Activated naive CD4-positive, alpha-beta T cell treated with anti-CD3 and anti-CD28 coated beads, Interleukin-2, amount 50 U/mL, for 24 hours (primary cell): ENCODE results near the gene CRELD2.
"Not testable (repeated sequence)": the region's sequence is repeated elsewhere in the genome, so short reads cannot be mapped to it uniquely, and the experiment has no call there.

Experiments used
- H3K27ac Mint-ChIP-seq: one replicate; pipeline ENCODE4 v1.8.0; 2021; ENCODE audit warnings: mild to moderate bottlenecking, mixed read lengths
- H3K27me3 Mint-ChIP-seq: one replicate; pipeline ENCODE4 v1.8.0; 2021; ENCODE audit warnings: mixed read lengths
- H3K36me3 Mint-ChIP-seq: one replicate; pipeline ENCODE4 v1.8.0; 2021; ENCODE audit warnings: mixed read lengths
- H3K4me1 Mint-ChIP-seq: one replicate; pipeline ENCODE4 v1.8.0; 2021; ENCODE audit warnings: mixed read lengths
- H3K4me3 Mint-ChIP-seq: one replicate; pipeline ENCODE4 v1.8.0; 2021; ENCODE audit warnings: mild to moderate bottlenecking, mixed read lengths
- H3K9me3 Mint-ChIP-seq: one replicate; pipeline ENCODE4 v1.8.0; 2021; ENCODE audit warnings: mixed read lengths

CRELD2 gene

DNA sequence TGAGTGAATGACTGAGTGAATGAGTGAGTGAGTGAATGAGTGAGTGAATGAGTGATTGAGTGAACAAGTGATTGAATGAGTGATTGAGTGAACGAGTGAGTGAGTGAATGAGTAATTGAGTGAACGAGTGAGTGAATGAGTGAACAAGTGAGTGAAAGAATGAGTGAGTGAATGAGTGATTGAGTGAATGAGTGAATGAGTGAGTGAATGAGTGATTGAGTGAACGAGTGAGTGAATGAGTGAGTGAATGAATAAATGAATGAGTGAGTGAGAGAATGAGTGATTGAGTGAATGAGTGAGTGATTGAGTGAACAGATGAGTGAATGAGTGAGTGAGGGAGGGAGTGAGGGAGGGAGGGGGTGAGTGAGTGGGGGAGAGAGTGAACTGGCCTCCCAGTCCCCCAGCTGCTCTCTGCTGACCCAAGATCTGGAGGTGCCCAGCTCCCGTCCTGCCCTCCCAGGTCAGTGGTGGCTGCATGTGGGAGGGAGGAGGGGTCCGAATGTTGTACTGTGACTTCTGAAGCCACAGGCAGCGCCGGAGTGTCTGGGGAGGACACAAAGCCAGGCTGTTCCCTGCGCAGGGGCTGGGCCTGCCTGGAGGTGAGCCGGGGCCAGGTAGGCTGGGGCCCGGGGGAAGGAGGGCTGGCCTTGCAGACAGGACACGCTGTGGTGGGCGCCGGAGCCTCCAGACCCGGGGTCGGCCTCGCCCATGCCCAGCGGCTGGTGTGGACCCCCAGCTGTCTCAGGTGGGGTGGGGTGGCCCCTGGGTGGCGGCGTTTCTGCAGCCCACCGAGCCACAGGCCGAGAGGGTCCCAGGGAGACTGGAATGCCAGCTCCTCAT is 24.4 kb downstream of the CRELD2 start:
- Mint-ChIP-seq H3K9me3 (no peaks in the 10 kb centered on the region), H3K27me3 (no peaks in the 10 kb centered on the region), H3K36me3 (no peaks in the 10 kb centered on the region), H3K27ac (no peak overlapping the region), H3K4me1 (peaks cover 16% of the 10 kb centered on the region), H3K4me3 (no peak overlapping the region)

DNA sequence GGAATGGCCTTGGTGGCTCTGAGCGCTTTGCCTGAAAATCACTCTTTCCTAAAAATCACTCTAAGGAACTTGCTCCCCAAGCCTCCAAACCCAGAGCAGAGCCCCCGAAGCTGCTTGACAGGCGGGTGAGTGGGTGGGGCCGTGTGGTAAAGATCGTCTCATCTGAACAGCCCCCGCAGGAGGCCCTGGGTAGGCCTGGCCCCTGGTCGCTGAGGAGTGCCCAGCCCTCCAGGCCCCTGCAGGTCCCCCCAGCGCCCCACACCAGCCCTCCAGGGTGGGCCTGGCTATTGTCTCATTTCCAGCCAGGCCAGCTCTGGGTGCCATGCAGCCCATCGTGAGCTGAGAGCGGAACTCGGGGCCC is 25.0 kb downstream of the CRELD2 start:
- Mint-ChIP-seq H3K9me3 (no peaks in the 10 kb centered on the region), H3K4me1 (peaks cover 16% of the 10 kb centered on the region), H3K36me3 (no peaks in the 10 kb centered on the region), H3K27me3 (no peaks in the 10 kb centered on the region), H3K27ac (no peak overlapping the region), H3K4me3 (no peak overlapping the region)

- Mint-ChIP-seq H3K4me1 (peaks cover 16% of the 10 kb centered on the region), H3K36me3 (no peaks in the 10 kb centered on the region), H3K4me3 (no peak overlapping the region), H3K27me3 (no peaks in the 10 kb centered on the region), H3K27ac (no peak overlapping the region), H3K9me3 (no peaks in the 10 kb centered on the region)
Observed at GRCh38 chr22:49943771-49944398, 25.5 kb downstream of the CRELD2 start.

GRCh38 chr22:49944399-49944891 is 26.0 kb downstream of the CRELD2 start:
- no peak overlapping the region for H3K27ac Mint-ChIP-seq
- H3K36me3 Mint-ChIP-seq: no peaks in the 10 kb centered on the region
- peaks cover 16% of the 10 kb centered on the region for H3K4me1 Mint-ChIP-seq
- H3K9me3 Mint-ChIP-seq: no peaks in the 10 kb centered on the region
- no peaks in the 10 kb centered on the region for H3K27me3 Mint-ChIP-seq
- no peak overlapping the region for H3K4me3 Mint-ChIP-seq

DNA sequence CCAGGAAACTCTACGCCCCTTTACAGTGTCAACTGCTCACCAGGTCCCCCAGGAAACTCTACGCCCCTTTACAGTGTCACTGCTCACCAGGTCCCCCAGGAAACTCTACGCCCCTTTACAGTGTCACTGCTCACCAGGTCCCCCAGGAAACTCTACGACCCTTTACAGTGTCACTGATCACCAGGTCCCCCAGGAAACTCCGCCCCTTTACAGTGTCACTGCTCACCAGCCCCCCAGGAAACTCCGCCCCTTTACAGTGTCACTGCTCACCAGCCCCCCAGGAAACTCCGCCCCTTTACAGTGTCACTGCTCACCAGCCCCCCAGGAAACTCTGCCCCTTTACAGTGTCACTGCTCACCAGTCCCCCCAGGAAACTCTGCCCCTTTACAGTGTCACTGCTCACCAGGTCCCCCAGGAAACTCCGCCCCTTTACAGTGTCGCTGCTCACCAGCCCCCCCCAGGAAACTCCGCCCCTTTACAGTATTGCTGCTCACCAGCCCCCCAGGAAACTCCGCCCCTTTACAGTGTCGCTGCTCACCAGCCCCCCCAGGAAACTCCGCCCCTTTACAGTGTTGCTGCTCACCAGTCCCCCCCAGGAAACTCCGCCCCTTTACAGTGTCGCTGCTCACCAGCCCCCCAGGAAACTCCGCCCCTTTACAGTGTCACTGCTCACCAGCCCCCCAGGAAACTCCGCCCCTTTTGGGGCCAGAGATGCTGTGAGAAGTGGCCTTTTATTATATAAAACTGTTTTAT is 26.8 kb downstream of the CRELD2 start:
- H3K36me3 Mint-ChIP-seq, H3K4me3 Mint-ChIP-seq, H3K27me3 Mint-ChIP-seq: not testable (repeated sequence)

GRCh38 chr22:49946612-49947295 is 28.3 kb downstream of the CRELD2 start:
- H3K27me3 Mint-ChIP-seq: no peaks in the 10 kb centered on the region
- H3K4me3 Mint-ChIP-seq: no peak overlapping the region
- H3K27ac Mint-ChIP-seq: no peak overlapping the region
- no peaks in the 10 kb centered on the region for H3K9me3 Mint-ChIP-seq
- no peaks in the 10 kb centered on the region for H3K36me3 Mint-ChIP-seq
- H3K4me1 Mint-ChIP-seq: peaks cover 16% of the 10 kb centered on the region

More for the DNA sequence above, 26.8 kb downstream of the CRELD2 start:
- Mint-ChIP-seq H3K27ac (peak overlapping the region; percentile 55), H3K4me1 (peaks cover 16% of the 10 kb centered on the region)
- H3K9me3 Mint-ChIP-seq: not testable (repeated sequence)

- Mint-ChIP-seq H3K27ac (no peak overlapping the region), H3K4me1 (peaks cover 16% of the 10 kb centered on the region), H3K36me3 (no peaks in the 10 kb centered on the region), H3K4me3 (no peak overlapping the region), H3K27me3 (no peaks in the 10 kb centered on the region), H3K9me3 (no peaks in the 10 kb centered on the region)
Observed at GRCh38 chr22:49947296-49947622, 28.8 kb downstream of the CRELD2 start.

DNA sequence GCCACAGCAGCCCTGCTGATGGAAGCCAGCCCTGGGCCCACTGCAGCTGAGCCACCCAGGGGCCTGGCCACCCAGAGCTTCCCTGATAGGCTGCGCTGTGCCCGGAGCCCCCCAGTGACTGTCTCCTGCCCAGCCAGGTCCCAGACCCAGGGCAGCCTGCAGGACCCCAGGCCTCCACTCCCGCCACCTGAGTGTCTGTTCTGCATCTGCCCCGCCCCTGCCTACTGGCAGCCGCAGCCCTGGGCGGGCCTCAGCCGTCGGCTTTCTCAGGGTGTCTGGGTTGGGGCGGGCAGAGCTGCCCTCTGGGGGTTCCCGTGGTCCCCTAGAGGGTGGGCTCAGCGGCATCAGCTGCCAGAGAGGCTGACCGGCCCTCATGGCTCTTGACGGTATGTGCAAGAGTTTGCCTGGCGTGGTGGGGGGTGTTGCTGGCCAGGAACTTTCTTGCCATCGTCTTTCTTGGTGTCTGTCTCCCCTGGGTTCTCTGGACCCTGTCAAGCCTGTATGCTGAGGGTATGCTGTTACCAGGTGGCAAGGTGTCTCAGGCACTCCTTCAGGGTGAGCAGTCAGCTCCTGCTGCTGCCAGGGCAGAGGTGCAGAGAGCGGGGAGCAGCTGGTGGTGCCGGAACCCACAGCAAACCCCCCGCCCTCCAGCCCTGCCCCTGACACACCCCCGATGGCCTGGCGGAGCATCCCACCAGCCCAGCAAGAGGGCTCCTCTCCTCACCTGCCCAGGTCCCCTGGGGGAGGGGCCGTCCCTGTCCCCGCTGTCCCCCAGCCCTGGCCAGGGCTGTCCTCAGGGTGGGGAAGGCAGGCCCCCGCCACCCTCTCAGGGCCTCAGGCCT is 29.9 kb downstream of the CRELD2 start:
- H3K27ac Mint-ChIP-seq: no peak overlapping the region

DNA sequence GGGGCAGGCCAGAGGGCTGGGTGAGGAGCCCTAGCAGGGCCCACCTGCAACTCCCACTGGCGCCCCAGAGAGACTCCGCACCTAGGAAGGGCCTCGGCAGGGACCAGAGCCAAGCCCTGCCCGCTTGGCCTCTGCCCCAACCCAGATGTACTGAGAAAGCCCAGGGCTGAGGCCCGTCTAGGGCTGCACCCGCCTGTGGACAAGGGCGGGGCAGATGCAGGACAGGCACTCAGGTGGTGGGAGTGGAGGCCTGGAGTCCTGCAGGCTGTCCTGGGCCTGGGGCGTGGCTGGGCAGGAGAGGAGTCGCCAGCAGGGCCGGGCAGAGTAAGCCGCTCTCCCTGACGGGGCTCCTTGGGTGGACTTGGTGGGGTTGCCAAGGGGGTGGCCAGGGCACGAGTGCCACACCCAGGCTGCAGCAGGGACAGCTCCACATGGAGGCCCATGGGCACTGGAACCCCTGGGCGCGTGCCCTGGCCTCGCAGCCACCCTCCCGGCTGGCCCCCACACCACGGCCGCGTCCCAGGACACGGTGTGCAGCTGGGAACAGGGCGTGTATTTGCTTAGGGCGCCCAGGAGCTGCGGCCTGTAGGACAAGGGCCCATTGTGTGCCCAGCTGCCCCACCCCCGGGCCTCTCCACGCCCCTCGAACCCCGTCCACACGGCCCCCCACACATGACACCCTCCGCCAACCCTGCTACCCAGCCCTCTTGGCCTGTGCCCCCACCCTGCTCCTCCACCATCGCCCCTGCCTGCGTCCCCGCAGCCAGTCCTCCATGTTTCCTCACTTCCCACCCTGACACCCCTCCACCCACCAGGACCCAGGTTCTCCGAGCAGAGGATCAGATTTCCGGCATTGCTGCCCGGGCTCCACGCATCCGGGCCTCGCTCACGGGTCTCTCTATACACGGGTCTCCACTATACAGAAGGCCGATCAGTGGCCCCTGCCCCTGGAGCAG is 30.8 kb downstream of the CRELD2 start:
- H3K27ac Mint-ChIP-seq: no peak overlapping the region
- H3K36me3 Mint-ChIP-seq: no peaks in the 10 kb centered on the region
- H3K27me3 Mint-ChIP-seq: no peaks in the 10 kb centered on the region
- H3K9me3 Mint-ChIP-seq: no peaks in the 10 kb centered on the region
- peaks cover 16% of the 10 kb centered on the region for H3K4me1 Mint-ChIP-seq
- H3K4me3 Mint-ChIP-seq: no peak overlapping the region

More for the DNA sequence above, 29.9 kb downstream of the CRELD2 start:
- no peaks in the 10 kb centered on the region for H3K27me3 Mint-ChIP-seq
- peaks cover 16% of the 10 kb centered on the region for H3K4me1 Mint-ChIP-seq
- H3K36me3 Mint-ChIP-seq: no peaks in the 10 kb centered on the region
- no peaks in the 10 kb centered on the region for H3K9me3 Mint-ChIP-seq
- H3K4me3 Mint-ChIP-seq: no peak overlapping the region

DNA sequence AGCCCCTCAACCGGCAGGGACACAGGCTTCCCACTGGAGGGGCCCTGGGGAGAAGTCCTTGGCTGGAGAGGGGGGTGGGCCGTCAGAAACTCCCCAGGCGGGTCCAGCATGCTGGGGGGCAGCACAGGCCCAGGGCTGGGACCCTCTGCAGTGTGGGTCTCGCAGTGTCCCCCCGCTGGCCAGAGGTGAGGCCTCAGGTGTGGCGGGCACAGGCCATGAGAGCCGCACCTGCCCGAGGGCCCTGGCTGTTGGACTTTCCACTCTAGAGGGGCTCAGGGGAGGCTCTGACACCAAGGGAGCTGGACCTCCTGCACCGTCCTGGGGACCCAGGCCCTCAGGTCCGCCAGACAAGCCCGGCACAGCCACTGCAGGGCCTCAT is 31.5 kb downstream of the CRELD2 start:
- H3K27me3 Mint-ChIP-seq: no peaks in the 10 kb centered on the region
- no peaks in the 10 kb centered on the region for H3K9me3 Mint-ChIP-seq
- peaks cover 16% of the 10 kb centered on the region for H3K4me1 Mint-ChIP-seq
- no peaks in the 10 kb centered on the region for H3K36me3 Mint-ChIP-seq
- no peak overlapping the region for H3K27ac Mint-ChIP-seq
- no peak overlapping the region for H3K4me3 Mint-ChIP-seq

- no peaks in the 10 kb centered on the region for H3K36me3 Mint-ChIP-seq
- no peak overlapping the region for H3K4me3 Mint-ChIP-seq
- H3K4me1 Mint-ChIP-seq: peaks cover 13% of the 10 kb centered on the region
- H3K9me3 Mint-ChIP-seq: no peaks in the 10 kb centered on the region
- no peak overlapping the region for H3K27ac Mint-ChIP-seq
- no peaks in the 10 kb centered on the region for H3K27me3 Mint-ChIP-seq
Observed at GRCh38 chr22:49950396-49950994, 32.1 kb downstream of the CRELD2 start.

DNA sequence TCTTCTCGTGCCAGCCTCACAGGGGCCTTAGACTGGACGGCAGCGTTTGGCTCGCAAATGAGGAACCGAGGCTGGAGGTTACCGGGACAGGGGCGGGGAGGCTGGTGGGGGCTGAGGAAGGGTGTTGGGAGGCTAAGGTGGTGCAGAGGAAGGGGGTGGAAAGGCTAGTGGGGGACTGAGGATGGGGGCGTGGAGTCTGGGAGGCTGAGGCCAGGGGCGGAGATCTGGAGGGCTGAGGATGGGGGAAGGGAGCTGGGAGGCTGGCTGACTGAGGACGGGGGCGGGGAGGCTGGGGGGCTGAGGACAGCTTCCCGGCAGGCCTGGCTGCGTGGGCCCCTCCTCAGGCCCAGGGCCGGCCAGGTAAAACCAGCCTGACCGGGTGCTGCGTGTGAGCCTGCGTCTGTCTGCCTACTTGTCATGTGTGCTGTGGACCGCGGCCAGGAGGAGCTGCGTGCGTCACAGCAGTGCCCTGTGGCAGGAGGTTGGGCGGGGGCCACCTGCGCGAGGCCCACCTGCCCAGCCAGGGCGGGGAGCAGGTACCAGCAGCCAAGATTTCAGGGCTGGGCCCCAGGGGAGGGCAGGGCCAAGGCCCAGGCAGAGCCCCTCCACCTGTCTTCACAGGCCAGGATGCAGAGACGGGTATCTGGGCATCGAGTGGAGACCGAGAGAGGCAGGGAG is 32.7 kb downstream of the CRELD2 start:
- H3K4me3 Mint-ChIP-seq: no peak overlapping the region
- peaks cover 7% of the 10 kb centered on the region for H3K4me1 Mint-ChIP-seq
- H3K36me3 Mint-ChIP-seq: no peaks in the 10 kb centered on the region
- H3K9me3 Mint-ChIP-seq: no peaks in the 10 kb centered on the region
- no peak overlapping the region for H3K27ac Mint-ChIP-seq
- H3K27me3 Mint-ChIP-seq: no peaks in the 10 kb centered on the region

DNA sequence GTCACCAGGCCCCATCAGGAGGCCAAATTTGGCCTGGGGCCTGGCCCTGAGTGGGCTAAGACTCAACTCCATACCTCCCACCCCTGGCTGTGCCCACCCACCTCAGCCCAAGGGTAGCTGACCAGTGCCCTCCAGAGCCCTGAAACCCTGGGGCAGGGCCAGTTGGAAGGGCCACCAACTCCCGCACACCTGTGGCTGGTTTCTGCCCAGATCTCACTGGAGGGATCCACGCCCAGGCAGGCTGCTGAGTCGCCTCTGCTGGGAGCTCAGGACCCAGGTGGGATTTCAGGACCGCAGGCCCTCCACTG is 33.2 kb downstream of the CRELD2 start:
- no peak overlapping the region for H3K27ac Mint-ChIP-seq
- H3K9me3 Mint-ChIP-seq: no peaks in the 10 kb centered on the region
- H3K27me3 Mint-ChIP-seq: no peaks in the 10 kb centered on the region
- peaks cover 2% of the 10 kb centered on the region for H3K4me1 Mint-ChIP-seq
- no peak overlapping the region for H3K4me3 Mint-ChIP-seq
- H3K36me3 Mint-ChIP-seq: no peaks in the 10 kb centered on the region
